ENCODE measurements around the gene MKI67.
"Not testable (repeated sequence)": the region's sequence is repeated elsewhere in the genome, so short reads cannot be mapped to it uniquely, and the experiment has no call there.

MKI67 gene

GRCh38 chr10:128105383-128105782 lies 20.8 kb downstream of the MKI67 start:
- no peak for DNase-seq

- no peak for DNase-seq
Observed at GRCh38 chr10:128103229-128103714, 23.0 kb downstream of the MKI67 start.

GRCh38 chr10:128102480-128103228 lies 23.6 kb downstream of the MKI67 start:
- no peak for DNase-seq

- DNase-seq = no peak
Observed at GRCh38 chr10:128101901-128102300, 24.3 kb downstream of the MKI67 start.

- DNase-seq = no peak
Observed at GRCh38 chr10:128099901-128100300, 26.3 kb downstream of the MKI67 start.

- DNase-seq = no peak
Observed at GRCh38 chr10:128098631-128099030, 27.6 kb downstream of the MKI67 start.

- DNase-seq = peak; percentile 33
Observed at GRCh38 chr10:128097783-128098182, 28.4 kb downstream of the MKI67 start.

GRCh38 chr10:128096486-128097199 lies 29.6 kb downstream of the MKI67 start:
- peak; percentile 21 for DNase-seq

GRCh38 chr10:128095753-128096469 lies 30.3 kb downstream of the MKI67 start:
- DNase-seq = no peak

GRCh38 chr10:128095027-128095752 lies 31.0 kb downstream of the MKI67 start:
- DNase-seq = no peak

- DNase-seq = not testable (repeated sequence)
Observed at GRCh38 chr10:128094596-128094995, 31.6 kb downstream of the MKI67 start.

GRCh38 chr10:128092454-128092853 lies 33.8 kb downstream of the MKI67 start:
- peak; percentile 38 for DNase-seq

GRCh38 chr10:128091636-128092210 lies 34.5 kb downstream of the MKI67 start:
- no peak for DNase-seq

GRCh38 chr10:128087884-128088709 lies 38.1 kb downstream of the MKI67 start:
- no peak for DNase-seq

GRCh38 chr10:128087146-128087883 lies 38.9 kb downstream of the MKI67 start:
- DNase-seq = no peak

- peak; percentile 18 for DNase-seq
Observed at GRCh38 chr10:128086003-128086863, 40.0 kb downstream of the MKI67 start.

GRCh38 chr10:128084991-128085390 lies 41.2 kb downstream of the MKI67 start:
- DNase-seq = no peak

GRCh38 chr10:128084364-128084763 lies 41.9 kb downstream of the MKI67 start:
- no peak for DNase-seq

GRCh38 chr10:128083191-128083895 lies 42.9 kb downstream of the MKI67 start:
- no peak for DNase-seq
